ENCODE data around the gene ZNF716. TPM values are rescaled to one million over a fixed set of nuclear protein-coding genes. Genes with fewer than 3 reads are reported as not detected.

Gene ZNF716
- not detected in 5 replicates for total RNA-seq (2022; extraction: Qiagen RNA extraction; ENCODE audit: low read depth)

GRCh38 chr7:57449904-57450303, at the start of gene ZNF716:
ZNF716 (plus strand) TSS chr7:57450177; CDS start chr7:57450289, 112 bp downstream.

Measured in A549 treated with DMSO at 1 μM for 4 hours (cell line).